GM21529 (cell line): ENCODE data around the gene GPLD1.
"Not testable (repeated sequence)": the region's sequence is repeated elsewhere in the genome, so short reads cannot be mapped to it uniquely, and the experiment has no call there.

Experiments
- ATAC-seq: cut with Tn5 transposase; IDR thresholded peaks from one replicate; pipeline ENCODE4 v1.9.1; 2021; ENCODE audit not compliant: unreplicated experiment

The GPLD1 gene

GRCh38 chr6:24385536-24386269 lies 103.7 kb downstream of the GPLD1 start:
- ATAC-seq = no peak

GRCh38 chr6:24384369-24385130 lies 104.8 kb downstream of the GPLD1 start:
- ATAC-seq = not testable (repeated sequence)

- ATAC-seq = not testable (repeated sequence)
Observed at GRCh38 chr6:24382891-24383494, 106.4 kb downstream of the GPLD1 start.

- no peak for ATAC-seq
Observed at GRCh38 chr6:24382220-24382540, 107.2 kb downstream of the GPLD1 start.

GRCh38 chr6:24381476-24382219 lies 107.7 kb downstream of the GPLD1 start:
- ATAC-seq = no peak

GRCh38 chr6:24378473-24379097 lies 110.8 kb downstream of the GPLD1 start:
- peak; percentile 70 for ATAC-seq
